PC-9 (cell line): ENCODE results near the gene INPPL1. TPM values are rescaled to one million over a fixed set of nuclear protein-coding genes. Genes with fewer than 3 reads are reported as not detected.

Experiments used
- BruUV-seq: library from RNA; stranded (reverse); fragments of 400-500 nt; replicated peaks from 2 replicates; lab custom pipeline; 2021; lab: Mats Ljungman, UMichigan
- CTCF ChIA-PET: fragments of 300-600 bp; sonication (Branson Sonifier 250); formaldehyde crosslinking; loops from one replicate; lab custom pipeline; 2022; ENCODE audit warnings: antibody characterized with exemption; lab: Charles Lee
- POLR2A ChIA-PET: fragments of 300-600 bp; sonication (Branson Sonifier 250); formaldehyde crosslinking; loops from one replicate; lab custom pipeline; 2022; ENCODE audit warnings: antibody characterized with exemption; ENCODE audit not compliant: unreplicated experiment; lab: Charles Lee
- DNase-seq, 2 experiments: peaks; one replicate each; pipeline versions ENCODE4 v3.0.0 to v3.0.0-alpha.2; 2015 to 2022; ENCODE audit warnings: mixed read lengths in 1 of 2
- H2AFZ ChIP-seq: fragments of 200-600 bp; sonication (generic); 2 replicates; pipeline ENCODE4 v1.8.1; 2017; ENCODE audit warnings: antibody characterized with exemption
- H3F3A ChIP-seq: fragments of 200-600 bp; sonication (generic); 2 replicates; pipeline ENCODE4 v1.8.1; 2017; ENCODE audit warnings: antibody characterized with exemption, mild to moderate bottlenecking, low read depth; ENCODE audit not compliant: insufficient read depth
- H3K27ac ChIP-seq: fragments of 200-600 bp; sonication (generic); 2 replicates; pipeline ENCODE4 v1.6.1; 2016; ENCODE audit warnings: mixed run types
- H3K27me3 ChIP-seq: fragments of 200-600 bp; sonication (generic); 2 replicates; pipeline ENCODE4 v1.6.1; 2016; ENCODE audit warnings: low read depth, mixed run types; ENCODE audit not compliant: insufficient read depth
- H3K36me3 ChIP-seq: fragments of 200-600 bp; sonication (generic); 2 replicates; pipeline ENCODE4 v1.6.1; 2016; ENCODE audit warnings: low read depth, mixed run types
- H3K4me1 ChIP-seq: fragments of 200-600 bp; sonication (generic); replicated peaks from 2 replicates; pipeline ENCODE4 v1.6.1; 2016; ENCODE audit warnings: mixed run types; ENCODE audit not compliant: insufficient read depth
- H3K4me2 ChIP-seq: fragments of 200-600 bp; sonication (generic); 2 replicates; pipeline ENCODE4 v1.6.1; 2017; ENCODE audit warnings: mixed run types
- H3K4me3 ChIP-seq: fragments of 200-600 bp; sonication (generic); 2 replicates; pipeline ENCODE4 v1.6.1; 2016; ENCODE audit warnings: mixed run types
- H3K79me2 ChIP-seq: fragments of 200-600 bp; sonication (generic); 2 replicates; pipeline ENCODE4 v1.6.1; 2017; ENCODE audit warnings: low read depth, mixed run types
- H3K9me2 ChIP-seq: fragments of 200-600 bp; sonication (generic); 2 replicates; pipeline ENCODE4 v1.8.1; 2017; ENCODE audit warnings: mild to moderate bottlenecking; ENCODE audit not compliant: insufficient read depth
- H3K9me3 ChIP-seq: fragments of 200-600 bp; sonication (generic); 2 replicates; pipeline ENCODE4 v1.8.1; 2016; ENCODE audit warnings: low read depth; ENCODE audit not compliant: insufficient read depth
- H4K20me1 ChIP-seq: fragments of 200-600 bp; sonication (generic); 2 replicates; pipeline ENCODE4 v1.8.1; 2017; ENCODE audit not compliant: insufficient read depth
- EZH2 ChIP-seq: fragments of 200-600 bp; sonication (generic); IDR thresholded peaks from 2 replicates; pipeline ENCODE4 v1.8.0; 2017; ENCODE audit warnings: antibody characterized with exemption, low read depth
- intact Hi-C: fragments of 100-400 bp; cut with micrococcal nuclease; formaldehyde crosslinking; loops from one replicate; pipeline ENCODE4 v1.10.0; 2022; ENCODE audit not compliant: unreplicated experiment
- total RNA-seq: library from RNA; stranded (reverse); gene quantifications from 2 replicates; pipeline ENCODE4 v1.2.3, GENCODE V29; 2021
- TF ChIP-seq, protein P1 (sequence below): fragments of 200-600 bp; sonication (generic); conservative IDR thresholded peaks from 2 replicates; pipeline ENCODE4 v1.6.1; 2017; ENCODE audit warnings: mixed run types, antibody characterized with exemption, mild to moderate bottlenecking, moderate library complexity

INPPL1 gene
- total RNA-seq, 1 experiment from 2014 or later: 199 TPM

DNA sequence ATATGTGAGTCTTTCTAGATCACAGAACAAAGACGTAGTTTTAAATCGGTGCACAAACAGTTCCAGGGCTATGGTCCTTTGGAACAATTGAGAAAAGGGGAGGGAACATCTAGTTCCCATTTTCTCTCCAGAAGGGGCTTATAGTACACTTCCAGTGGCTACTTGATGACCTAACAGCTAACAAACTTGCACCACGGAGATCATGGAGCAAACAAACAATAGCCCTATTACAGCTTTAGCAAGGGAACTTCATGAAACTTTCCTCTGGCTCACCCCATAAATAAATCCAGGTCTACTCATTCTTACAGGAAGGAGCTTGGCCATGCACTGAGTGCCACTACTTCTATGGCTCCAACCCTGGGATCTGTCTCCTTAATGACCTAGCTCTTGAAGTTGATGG lies 16.3 kb upstream of the INPPL1 start:
- Histone ChIP-seq H4K20me1 (no peaks in the 10 kb centered on the region), H3K27me3 (no peaks in the 10 kb centered on the region), H3K4me1 (peaks cover 9% of the 10 kb centered on the region), H3K36me3 (no peaks in the 10 kb centered on the region), H2AFZ (no peak overlapping the region), H3K9me2 (no peaks in the 10 kb centered on the region), H3K4me2 (no peak overlapping the region), H3K27ac (no peak overlapping the region), H3K4me3 (no peak overlapping the region), H3F3A (peaks cover 3% of the 10 kb centered on the region; the same call in 1 of the 2 replicates), H3K79me2 (no peaks in the 10 kb centered on the region), H3K9me3 (no peaks in the 10 kb centered on the region; the same call in 1 of the 2 replicates)
- POLR2A ChIA-PET: interaction anchor here (0.6 kb wide), 1 partner anchor 15 kb away, joined by 3 read pairs; no protein-coding TSS in a partner anchor
- intact Hi-C loops: no loop called here
- CTCF ChIA-PET: no interaction called here
- DNase-seq: no peak
- BruUV-seq: no TSS peak
- TF ChIP-seq, protein P1, sequence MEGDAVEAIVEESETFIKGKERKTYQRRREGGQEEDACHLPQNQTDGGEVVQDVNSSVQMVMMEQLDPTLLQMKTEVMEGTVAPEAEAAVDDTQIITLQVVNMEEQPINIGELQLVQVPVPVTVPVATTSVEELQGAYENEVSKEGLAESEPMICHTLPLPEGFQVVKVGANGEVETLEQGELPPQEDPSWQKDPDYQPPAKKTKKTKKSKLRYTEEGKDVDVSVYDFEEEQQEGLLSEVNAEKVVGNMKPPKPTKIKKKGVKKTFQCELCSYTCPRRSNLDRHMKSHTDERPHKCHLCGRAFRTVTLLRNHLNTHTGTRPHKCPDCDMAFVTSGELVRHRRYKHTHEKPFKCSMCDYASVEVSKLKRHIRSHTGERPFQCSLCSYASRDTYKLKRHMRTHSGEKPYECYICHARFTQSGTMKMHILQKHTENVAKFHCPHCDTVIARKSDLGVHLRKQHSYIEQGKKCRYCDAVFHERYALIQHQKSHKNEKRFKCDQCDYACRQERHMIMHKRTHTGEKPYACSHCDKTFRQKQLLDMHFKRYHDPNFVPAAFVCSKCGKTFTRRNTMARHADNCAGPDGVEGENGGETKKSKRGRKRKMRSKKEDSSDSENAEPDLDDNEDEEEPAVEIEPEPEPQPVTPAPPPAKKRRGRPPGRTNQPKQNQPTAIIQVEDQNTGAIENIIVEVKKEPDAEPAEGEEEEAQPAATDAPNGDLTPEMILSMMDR: no peak
- TF ChIP-seq EZH2: no peak

DNA sequence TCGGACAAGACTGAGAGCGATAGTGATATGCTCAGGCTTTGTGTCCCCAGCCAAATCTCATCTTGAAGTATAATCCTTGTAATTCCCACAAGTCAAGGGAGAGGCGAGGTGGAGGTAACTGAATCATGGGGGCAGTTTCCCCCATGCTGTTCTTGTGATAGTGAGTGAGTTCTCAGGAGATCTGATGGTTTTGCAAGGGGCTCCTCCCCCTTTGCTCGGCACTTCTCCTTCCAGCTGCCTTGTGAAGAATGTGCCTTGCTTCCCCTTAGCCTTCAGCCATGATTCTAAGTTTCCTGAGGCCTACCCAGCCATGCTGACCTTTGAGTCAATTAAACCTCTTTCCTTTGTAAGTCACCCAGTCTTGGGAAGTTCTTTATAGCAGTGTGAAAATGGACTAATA lies 15.5 kb upstream of the INPPL1 start:
- CTCF ChIA-PET: no interaction called here

DNA sequence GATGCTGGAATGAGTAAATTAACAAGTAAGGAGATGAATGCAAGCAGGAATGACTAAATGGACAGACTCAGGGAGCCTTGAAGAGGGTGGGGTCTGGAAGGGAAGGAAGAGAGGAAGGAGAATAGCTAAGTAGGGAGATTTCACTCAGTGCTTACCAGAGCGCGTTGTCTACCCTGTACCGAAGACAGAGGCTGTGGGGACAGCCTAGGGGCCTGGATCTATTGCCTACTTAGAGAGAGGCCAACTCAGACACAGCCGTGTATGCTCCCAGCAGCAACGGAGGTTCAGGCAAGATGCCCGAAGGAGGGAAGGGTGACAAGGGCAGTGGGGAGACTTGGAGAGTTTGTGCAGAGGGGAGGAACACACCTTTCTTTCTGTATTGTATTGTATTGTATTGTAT lies 7.9 kb upstream of the INPPL1 start, which contains the start of gene FOLR2:
FOLR2 (plus strand) TSS at position 157 of the 400 bp plus-strand sequence. CDS start 1,791 bp downstream, outside the sequence.
- Histone ChIP-seq H4K20me1 (no peaks in the 10 kb centered on the region), H3K4me1 (peaks cover under 1% of the 10 kb centered on the region; the same call in 1 of the 2 replicates), H3K9me2 (no peaks in the 10 kb centered on the region), H3K27me3 (0 out of 2 replicates have a peak, but pooled peaks cover 4% of the 10 kb centered on the region), H2AFZ (no peak within 1 kb of the TSS), H3K9me3 (no peaks in the 10 kb centered on the region), H3K27ac (no peak within 1 kb of the TSS), H3K4me2 (no peak within 1 kb of the TSS), H3K4me3 (no peak within 1 kb of the TSS), H3K79me2 (no peaks in the 10 kb centered on the region), H3F3A (no peaks in the 10 kb centered on the region; the same call in 1 of the 2 replicates), H3K36me3 (no peaks in the 10 kb centered on the region)
- BruUV-seq: no TSS peak
- no peak for DNase-seq
- intact Hi-C loops: no loop called here
- ChIA-PET POLR2A (interaction anchor here (0.6 kb wide), 4 partner anchors 9 to 1204 kb away, joined by 4 to 15 read pairs (median 6); no protein-coding TSS in a partner anchor), CTCF (interaction anchor here (0.6 kb wide), 1 partner anchor 335 kb away, joined by 4 read pairs; no protein-coding TSS in a partner anchor)
- TF ChIP-seq EZH2: no peak
- TF ChIP-seq, protein P1: no peak

More for the DNA sequence above, 15.5 kb upstream of the INPPL1 start:
- intact Hi-C loops: no loop called here
- no peak overlapping the region for H3K27ac ChIP-seq
- no peaks in the 10 kb centered on the region for H3K9me2 ChIP-seq
- no peaks in the 10 kb centered on the region; the same call in 1 of the 2 replicates for H3K9me3 ChIP-seq
- H3K27me3 ChIP-seq: no peaks in the 10 kb centered on the region
- DNase-seq: no peak
- H3F3A ChIP-seq: no peaks in the 10 kb centered on the region
- no peak for TF ChIP-seq EZH2
- TF ChIP-seq, protein P1: no peak
- POLR2A ChIA-PET: no interaction called here
- no peak overlapping the region for H3K4me2 ChIP-seq
- H3K79me2 ChIP-seq: no peaks in the 10 kb centered on the region
- no TSS peak for BruUV-seq
- H3K36me3 ChIP-seq: no peaks in the 10 kb centered on the region
- no peak overlapping the region for H2AFZ ChIP-seq
- H4K20me1 ChIP-seq: no peaks in the 10 kb centered on the region
- H3K4me1 ChIP-seq: peaks cover 7% of the 10 kb centered on the region; the same call in 1 of the 2 replicates
- H3K4me3 ChIP-seq: no peak overlapping the region
